ENCODE results near the gene MADD.

GRCh38 chr11:47236482-47236881 is 33.5 kb upstream of the MADD start:
- no peak for TF ChIP-seq CTCF (conservative IDR thresholded peaks at IDR 0.05; ENCODE audit: low read depth in 2 of 2)
- no peak for TF ChIP-seq CREB1 (CRISPR knock-in tag; IDR thresholded peaks at IDR 0.05; ENCODE audit: low read depth)

Data from GM23338 (cell line).